Epithelial cell of esophagus (primary cell): ENCODE data around the gene WDFY2.

Experiments
- DNase-seq: peaks from one replicate; pipeline ENCODE4 v3.0.0; 2010; ENCODE audit warnings: low read depth
- H3K4me3 ChIP-seq: 2 replicates; pipeline ENCODE4 v1.5.1; 2011; ENCODE audit warnings: mild to moderate bottlenecking, low read length, control low read depth
- TF ChIP-seq, protein P1 (sequence below): IDR thresholded peaks from 2 replicates; pipeline ENCODE4 v1.5.1; 2011; ENCODE audit warnings: low read depth, mild to moderate bottlenecking, low read length, control low read depth, inconsistent platforms; ENCODE audit not compliant: insufficient read depth; ENCODE audit errors: missing control alignments

The WDFY2 gene

DNA sequence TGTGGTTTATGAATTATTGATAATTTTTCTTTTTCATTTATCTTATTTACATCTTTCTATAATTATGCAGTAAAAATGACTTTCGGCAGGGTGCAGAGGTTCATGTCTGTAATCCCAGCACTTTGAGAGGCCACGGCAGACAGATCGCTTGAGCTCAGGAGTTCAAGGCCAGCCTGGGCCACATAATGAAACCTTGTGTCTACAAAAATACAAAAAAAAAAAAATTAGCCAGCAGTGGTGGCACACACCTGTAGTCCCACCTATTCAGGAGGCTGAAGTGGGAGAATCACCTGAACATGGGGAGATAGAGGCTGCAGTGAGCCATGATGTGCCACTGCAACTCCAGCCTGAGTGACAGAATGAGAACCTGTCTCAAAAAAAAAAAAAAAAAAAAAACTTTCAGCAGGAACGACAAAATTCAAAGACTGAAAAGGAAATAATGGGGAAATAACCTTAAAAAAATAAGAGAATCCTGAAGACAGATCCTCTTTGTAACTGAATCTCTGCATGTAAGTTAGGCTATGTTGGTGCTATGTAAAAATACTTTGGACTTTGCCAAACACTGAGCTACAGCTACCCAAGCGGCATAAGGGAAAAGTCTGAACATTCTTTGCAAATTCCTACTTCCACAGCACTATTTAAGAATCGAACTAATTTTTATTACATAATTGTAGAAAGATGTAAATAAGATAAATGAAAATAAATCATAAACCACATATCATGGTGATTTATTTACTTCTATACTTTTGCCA, 36.7 kb upstream of the WDFY2 start:
- H3K4me3 ChIP-seq: no peak overlapping the region
- DNase-seq: no peak
- TF ChIP-seq, protein P1, sequence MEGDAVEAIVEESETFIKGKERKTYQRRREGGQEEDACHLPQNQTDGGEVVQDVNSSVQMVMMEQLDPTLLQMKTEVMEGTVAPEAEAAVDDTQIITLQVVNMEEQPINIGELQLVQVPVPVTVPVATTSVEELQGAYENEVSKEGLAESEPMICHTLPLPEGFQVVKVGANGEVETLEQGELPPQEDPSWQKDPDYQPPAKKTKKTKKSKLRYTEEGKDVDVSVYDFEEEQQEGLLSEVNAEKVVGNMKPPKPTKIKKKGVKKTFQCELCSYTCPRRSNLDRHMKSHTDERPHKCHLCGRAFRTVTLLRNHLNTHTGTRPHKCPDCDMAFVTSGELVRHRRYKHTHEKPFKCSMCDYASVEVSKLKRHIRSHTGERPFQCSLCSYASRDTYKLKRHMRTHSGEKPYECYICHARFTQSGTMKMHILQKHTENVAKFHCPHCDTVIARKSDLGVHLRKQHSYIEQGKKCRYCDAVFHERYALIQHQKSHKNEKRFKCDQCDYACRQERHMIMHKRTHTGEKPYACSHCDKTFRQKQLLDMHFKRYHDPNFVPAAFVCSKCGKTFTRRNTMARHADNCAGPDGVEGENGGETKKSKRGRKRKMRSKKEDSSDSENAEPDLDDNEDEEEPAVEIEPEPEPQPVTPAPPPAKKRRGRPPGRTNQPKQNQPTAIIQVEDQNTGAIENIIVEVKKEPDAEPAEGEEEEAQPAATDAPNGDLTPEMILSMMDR: no peak

DNA sequence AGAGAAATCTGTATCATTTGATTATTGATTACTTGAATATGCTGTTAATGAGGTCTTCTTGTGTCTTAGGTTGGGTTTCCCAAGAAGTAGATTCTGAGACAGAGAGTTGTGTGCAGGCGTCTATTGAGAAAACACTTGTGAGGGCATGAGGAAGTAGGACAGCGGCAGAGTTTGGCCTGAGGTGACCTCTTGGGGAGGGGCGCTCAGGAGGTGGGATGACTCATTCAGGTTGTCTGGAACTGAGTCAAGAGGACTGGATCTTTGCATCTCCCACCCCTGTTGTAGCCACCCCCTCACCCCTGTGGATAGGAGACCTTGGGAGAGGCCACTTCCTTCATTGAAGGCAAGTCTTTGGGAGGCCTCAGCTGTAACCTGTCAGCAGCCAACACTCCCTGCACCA, 35.2 kb upstream of the WDFY2 start:
- no peak overlapping the region for H3K4me3 ChIP-seq
- TF ChIP-seq, protein P1: no peak
- DNase-seq: peak; percentile 59

DNA sequence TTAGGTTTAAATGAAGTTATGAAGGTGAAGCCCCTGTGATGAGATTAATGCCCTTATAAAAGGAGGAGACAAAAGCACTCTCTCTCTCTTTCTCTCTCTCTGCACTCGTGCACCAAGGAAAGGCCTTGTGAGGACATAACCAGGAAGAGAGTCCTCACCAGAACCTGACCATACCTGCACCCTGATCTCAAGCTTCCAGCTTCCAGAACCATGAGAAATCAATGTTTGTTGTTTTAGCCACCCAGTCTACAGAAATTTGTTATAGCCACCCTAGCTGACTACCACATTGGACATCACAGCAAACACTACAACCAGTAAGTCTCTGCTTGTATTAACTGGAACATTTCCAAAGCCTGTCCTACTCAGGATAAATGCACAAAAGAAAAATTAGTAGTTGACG, 34.7 kb upstream of the WDFY2 start:
- H3K4me3 ChIP-seq: no peak overlapping the region
- DNase-seq: peak; percentile 62
- TF ChIP-seq, protein P1: no peak

DNA sequence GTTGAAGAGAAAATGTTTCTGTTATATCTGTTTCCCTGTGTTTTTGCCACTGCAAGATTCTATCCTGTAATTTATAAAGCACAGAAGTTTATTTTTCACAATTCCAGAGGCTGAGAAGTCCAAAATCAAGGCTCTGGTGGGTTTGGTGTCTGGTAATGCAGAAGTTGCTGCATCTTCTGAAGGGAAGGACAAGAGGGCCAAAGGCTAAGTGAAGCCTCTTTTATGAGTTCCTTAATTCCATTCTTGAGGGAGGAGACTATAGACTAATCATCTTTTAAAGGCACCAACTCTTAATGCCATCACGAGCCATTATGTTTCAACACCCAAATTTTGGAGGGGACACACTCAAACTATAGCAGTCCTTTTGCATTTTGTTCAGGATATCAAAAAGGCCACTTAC, 34.1 kb upstream of the WDFY2 start:
- no peak for DNase-seq
- H3K4me3 ChIP-seq: no peak overlapping the region
- TF ChIP-seq, protein P1: no peak

DNA sequence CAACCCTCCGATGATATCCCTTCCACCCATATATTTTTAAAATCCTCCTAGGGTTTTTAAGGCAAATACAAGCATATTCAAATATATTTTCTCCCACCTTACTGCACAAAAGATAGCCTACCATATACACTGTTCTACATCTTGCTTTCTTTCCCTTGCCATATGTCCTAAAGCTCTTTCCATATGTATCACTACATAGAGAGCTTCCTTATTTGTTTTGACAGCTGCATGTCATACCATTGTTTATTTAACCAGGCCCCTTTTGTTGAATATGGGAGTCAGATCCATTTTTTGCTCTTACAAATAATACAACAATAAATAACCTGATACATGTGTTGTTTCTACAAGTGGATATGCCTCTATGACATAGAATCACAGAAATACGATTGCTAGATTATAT, 32.8 kb upstream of the WDFY2 start:
- no peak for DNase-seq
- TF ChIP-seq, protein P1: no peak
- no peak overlapping the region for H3K4me3 ChIP-seq

DNA sequence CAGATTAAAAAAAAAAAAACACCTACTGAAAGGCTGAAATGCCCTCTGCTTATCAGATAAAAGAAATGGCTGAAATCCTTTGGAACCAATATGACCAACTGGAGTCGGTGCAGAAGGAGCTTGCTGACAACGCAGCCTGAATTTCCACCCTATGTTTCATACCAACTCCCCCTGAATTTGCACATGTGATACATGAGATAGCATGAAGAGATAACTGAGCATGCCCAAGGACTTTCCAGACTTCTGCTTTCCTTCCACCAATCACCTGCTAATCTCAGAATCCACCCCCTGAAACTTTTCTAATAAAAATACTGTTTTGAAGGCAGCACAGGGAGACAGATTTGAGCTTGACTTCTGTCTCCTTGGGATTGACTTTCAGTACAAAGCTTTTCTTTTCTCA, 32.2 kb upstream of the WDFY2 start:
- no peak for DNase-seq
- TF ChIP-seq, protein P1: no peak
- H3K4me3 ChIP-seq: no peak overlapping the region

DNA sequence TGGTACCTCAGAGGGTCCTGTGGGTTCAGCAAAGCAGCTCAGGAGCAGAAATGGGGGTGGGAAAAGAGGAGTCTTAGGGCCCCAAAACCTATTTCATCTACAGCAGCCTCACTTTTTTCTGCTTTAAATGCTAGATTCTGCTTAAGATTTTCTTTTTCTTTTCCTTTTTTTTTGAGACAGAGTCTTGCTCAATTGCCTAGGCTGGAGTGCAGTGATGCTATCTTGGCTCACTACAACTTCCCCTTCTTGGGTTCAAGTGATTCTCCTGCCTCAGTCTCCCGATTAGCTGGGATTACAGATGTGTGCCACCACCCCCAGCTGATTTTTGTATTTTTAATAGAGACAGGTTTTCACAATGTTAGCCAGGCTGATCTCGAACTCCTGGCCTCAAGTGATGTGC, 30.7 kb upstream of the WDFY2 start:
- TF ChIP-seq, protein P1: no peak
- no peak overlapping the region for H3K4me3 ChIP-seq
- no peak for DNase-seq
